ENCODE measurements around the gene RCCD1.
"Not testable (repeated sequence)": the region's sequence is repeated elsewhere in the genome, so short reads cannot be mapped to it uniquely, and the experiment has no call there.

RCCD1 gene, protein sequence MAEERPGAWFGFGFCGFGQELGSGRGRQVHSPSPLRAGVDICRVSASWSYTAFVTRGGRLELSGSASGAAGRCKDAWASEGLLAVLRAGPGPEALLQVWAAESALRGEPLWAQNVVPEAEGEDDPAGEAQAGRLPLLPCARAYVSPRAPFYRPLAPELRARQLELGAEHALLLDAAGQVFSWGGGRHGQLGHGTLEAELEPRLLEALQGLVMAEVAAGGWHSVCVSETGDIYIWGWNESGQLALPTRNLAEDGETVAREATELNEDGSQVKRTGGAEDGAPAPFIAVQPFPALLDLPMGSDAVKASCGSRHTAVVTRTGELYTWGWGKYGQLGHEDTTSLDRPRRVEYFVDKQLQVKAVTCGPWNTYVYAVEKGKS

DNA sequence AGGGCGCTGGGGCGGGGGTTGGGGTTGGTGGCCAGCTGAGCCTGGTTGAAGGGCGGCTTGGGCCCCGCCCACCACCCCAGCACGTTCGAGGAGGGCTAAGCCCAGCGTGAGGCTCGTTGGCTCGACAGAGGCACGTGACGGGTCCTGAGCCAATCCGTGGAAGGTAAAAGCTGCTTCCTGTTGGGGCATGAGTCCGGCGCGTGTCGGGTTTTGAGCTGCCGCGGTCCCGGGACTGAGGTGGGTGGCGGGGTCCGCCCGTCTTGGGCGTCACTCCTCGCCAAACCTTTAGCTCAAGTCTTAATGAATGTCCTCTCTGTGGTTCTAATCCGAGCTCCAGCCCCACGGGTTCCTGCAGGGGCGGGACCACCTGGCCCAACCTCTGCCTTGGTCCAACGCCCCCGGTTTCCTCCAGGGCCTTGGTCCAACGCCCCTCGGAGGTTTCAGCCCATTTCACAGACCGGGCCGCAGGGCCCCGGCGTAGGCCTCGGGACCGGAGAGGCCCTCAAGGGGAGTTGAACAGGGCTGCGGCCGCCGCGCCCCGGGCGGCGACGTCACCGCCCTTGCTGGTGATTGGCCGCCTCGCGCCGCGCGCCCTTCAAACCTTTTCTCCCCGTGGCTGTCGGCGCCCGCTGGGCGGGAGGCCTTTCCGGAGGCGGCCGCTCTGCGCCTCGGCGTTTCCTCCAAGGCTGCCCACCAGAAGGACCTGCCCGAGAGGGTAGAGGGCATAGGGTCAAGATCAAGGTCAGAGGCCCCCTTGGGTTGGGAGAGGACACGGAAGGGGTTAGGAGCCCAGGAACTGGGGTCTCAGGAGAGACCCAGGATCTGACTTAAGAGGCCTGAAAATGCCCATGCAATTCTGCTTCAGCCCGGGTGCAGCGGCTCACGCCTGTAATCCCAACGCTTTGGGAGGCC, at the start of gene RCCD1:
RCCD1 (plus strand) TSS at position 173 of the 912 bp plus-strand sequence. CDS start 1,851 bp downstream, outside the sequence.
- peak; percentile 57 to 97 (median 88) for DNase-seq

GRCh38 chr15:90905306-90906180, 49.1 kb upstream of the RCCD1 start:
- no peak for DNase-seq

- DNase-seq: no peak
Measured at GRCh38 chr15:90906181-90906849, 48.4 kb upstream of the RCCD1 start.

DNA sequence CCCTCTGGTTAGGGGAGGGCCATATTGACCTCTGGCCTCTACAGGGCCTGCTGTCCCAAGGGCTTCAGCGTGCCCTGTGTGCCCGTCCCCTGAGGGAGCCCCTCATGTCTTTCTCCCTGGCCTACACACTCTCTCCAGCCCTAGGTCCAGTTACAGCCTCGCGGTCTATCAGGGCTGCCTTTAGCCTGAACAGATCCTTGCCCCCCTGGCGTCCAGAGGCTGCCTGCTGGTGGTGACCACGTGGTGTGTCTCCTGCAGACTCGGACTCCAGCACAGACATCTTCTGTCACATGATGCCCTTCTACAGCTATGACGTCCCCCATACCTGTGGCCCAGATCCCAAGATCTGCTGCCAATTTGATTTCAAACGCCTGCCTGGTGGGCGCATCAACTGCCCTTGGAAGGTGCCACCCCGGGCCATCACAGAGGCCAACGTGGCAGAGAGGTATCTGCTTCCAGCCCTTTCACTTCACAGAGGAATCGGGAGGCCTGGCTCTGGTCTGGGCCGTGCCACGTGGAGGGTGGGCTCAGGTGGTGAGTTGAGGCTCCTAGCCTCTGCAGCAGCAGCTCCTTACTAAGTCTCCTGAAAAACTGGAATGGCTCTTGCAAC, 47.5 kb upstream of the RCCD1 start:
- DNase-seq: peak in 1 of 56 donors; percentile 19

- DNase-seq: peak in 1 of 56 donors; percentile 14
Measured at GRCh38 chr15:90907838-90908507, 46.7 kb upstream of the RCCD1 start.

- DNase-seq: not testable (repeated sequence)
Measured at GRCh38 chr15:90909449-90909848, 45.2 kb upstream of the RCCD1 start.

- no peak for DNase-seq
Measured at GRCh38 chr15:90909976-90910375, 44.7 kb upstream of the RCCD1 start.

- DNase-seq: no peak
Measured at GRCh38 chr15:90910441-90911301, 44.0 kb upstream of the RCCD1 start.

DNA sequence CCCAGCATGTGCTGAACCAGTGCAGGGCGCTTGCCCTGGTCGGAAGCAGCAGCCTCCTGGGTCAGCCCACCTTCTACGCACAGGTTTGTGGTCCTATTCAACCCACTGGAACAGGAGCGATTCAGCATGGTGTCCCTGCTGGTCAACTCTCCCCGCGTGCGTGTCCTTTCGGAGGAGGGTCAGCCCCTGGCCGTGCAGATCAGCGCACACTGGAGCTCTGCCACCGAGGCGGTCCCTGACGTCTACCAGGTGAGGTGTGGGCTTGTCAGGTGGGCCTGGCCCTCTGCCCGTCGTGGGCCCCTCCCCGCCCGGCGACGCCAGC, 43.4 kb upstream of the RCCD1 start:
- DNase-seq: no peak

DNA sequence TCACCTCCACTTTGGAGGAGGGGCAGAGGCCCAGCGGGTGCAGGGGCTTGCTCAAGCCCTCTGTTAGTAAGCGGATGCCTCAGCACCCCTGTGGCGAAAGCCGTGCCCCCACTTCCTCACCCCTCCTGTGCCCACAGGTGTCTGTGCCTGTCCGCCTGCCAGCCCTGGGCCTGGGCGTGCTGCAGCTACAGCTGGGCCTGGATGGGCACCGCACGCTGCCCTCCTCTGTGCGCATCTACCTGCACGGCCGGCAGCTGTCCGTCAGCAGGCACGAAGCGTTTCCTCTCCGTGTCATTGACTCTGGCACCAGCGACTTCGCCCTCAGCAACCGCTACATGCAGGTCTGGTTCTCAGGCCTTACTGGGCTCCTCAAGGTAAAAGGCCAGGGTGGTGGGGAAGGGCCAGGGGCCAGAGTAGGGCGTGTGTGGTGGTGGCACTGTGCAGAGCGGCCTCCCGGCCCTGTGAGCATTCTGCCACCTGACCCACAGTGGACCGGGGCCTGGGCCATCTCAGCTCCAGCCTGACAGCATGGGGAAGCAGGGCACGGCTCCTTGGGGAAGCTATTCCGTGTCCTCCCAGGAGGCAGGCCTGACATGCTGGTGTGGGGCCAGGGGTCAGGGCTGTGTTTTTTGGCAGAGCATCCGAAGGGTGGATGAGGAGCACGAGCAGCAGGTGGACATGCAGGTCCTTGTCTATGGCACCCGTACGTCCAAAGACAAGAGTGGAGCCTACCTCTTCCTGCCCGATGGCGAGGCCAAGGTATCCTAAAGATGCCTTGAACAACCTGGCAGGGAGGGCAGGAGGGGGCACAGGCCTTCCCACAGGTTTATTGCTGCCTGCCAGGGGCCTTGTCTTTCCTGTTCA, 42.5 kb upstream of the RCCD1 start:
- no peak for DNase-seq

- DNase-seq: no peak
Measured at GRCh38 chr15:90912770-90913075, 42.0 kb upstream of the RCCD1 start.

DNA sequence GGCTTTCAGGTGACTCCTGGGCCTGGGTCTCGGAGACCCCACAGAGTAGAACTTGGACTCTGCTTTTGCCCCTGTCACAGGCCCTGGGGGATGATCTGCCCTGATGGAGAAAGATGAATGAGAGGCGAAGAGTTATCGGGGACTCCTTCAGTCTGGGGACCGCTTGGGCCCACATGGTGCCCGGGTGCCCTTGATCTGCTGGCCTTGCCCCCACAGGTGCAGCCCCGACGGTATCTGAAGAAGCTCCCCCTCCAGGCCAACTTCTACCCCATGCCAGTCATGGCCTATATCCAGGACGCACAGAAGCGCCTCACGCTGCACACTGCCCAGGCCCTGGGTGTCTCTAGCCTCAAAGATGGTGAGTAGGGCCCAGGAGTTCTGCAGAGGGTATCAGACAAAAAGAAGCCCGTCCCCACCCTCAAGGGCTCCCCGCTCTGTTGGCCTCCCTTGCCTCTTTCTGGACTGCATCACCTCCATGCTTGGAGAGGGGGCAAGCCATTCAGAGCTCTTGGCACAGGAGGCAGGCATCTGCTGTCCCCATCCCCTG, 41.2 kb upstream of the RCCD1 start:
- no peak for DNase-seq

DNA sequence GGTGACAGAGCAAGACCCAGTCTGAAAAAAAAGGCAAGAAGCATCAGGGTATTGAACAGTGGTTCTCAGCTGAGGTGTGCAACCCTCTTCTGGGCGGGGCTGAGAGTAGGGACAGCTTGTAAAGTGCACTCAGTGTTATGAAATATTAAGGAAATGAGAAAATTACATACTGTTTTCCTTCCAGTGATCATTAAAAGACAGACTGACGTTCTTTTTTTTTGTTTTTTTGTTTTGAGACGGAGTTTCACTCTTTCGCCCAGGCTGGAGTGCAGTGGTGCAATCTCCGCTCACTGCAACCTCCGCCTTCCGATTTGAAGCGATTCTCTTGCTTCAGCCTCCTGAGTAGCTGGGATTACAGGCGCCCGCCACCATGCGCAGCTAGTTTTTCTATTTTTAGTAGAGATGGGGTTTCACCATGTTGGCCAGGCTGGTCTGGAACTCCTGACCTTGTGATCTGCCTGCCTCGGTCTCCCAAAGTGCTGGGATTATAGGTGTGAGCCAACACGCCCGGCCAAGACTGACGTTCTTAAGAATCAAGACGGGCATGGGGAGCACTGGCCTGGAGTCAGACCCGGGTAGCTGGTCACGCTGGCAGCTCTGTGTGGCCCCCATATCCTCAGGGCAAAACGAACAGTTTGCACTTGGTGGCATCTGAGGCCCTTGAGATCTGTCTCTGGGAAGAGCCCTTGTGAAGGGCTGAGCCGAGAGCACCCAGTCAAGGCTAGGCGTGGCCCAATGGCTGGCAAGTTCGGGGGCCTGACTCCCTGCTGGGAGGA, 40.2 kb upstream of the RCCD1 start:
- no peak for DNase-seq

GRCh38 chr15:90915216-90915807, 39.4 kb upstream of the RCCD1 start:
- no peak for DNase-seq

DNA sequence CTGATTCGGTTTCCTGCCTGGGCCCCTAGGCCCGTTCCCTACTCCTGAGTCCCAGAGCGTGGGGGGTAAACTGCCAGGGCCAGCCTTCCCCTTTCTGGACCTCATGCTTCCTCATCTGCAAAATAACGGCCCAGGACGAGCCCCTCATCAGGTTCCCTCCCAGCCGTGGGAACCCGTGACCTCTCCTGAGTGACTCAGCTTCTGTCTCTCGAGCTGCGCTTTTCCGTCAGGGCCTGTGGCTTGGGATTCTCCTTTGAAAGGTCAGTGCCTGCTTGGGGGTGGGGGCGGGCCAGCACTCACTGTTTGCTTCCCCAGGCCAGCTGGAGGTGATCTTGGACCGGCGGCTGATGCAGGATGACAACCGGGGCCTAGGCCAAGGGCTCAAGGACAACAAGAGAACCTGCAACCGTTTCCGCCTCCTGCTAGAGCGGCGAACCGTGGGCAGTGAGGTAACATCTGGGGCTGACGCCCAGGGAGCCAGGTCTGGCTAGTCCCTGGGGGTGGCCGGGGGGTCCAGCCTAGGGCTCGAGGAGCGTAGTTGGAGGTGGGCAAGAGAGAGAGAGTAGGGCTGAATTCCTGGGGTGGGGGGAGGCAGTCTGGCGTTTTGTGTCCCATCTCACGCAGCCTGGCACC, 38.8 kb upstream of the RCCD1 start:
- peak in 6 of 56 donors; percentile 4 to 52 (median 20) for DNase-seq

- no peak for DNase-seq
Measured at GRCh38 chr15:90916461-90916860, 38.2 kb upstream of the RCCD1 start.
